Measurements from ENCODE around the gene MYADML2.

Gene MYADML2

GRCh38 chr17:81899514-81900166, 47.4 kb downstream of the MYADML2 start:
- DNase-seq (ENCODE audit: low read depth): no peak

GRCh38 chr17:81898885-81899284, 48.1 kb downstream of the MYADML2 start:
- DNase-seq (ENCODE audit: low read depth): no peak

- no peak for DNase-seq (ENCODE audit: low read depth)
These were observed 48.8 kb downstream of the MYADML2 start for GRCh38 chr17:81898029-81898866.

GRCh38 chr17:81895400-81895799, 51.6 kb downstream of the MYADML2 start:
- DNase-seq (ENCODE audit: low read depth): no peak

GRCh38 chr17:81891303-81891552, 55.8 kb downstream of the MYADML2 start:
- no peak for DNase-seq (ENCODE audit: low read depth)

GRCh38 chr17:81890447-81891302, 56.4 kb downstream of the MYADML2 start:
- DNase-seq (ENCODE audit: low read depth): no peak
